Kidney epithelial cell (primary cell): Measurements from ENCODE around the gene WDR27. TPM values are rescaled to one million over a fixed set of nuclear protein-coding genes. Genes with fewer than 3 reads are reported as not detected.
"Not testable (repeated sequence)": the region's sequence is repeated elsewhere in the genome, so short reads cannot be mapped to it uniquely, and the experiment has no call there.

ENCODE experiments used
- DNase-seq: peaks from one replicate; pipeline ENCODE4 v3.0.0-alpha.2; 2010; ENCODE audit warnings: low read depth
- H3K27me3 ChIP-seq: 2 replicates; pipeline ENCODE4 v1.6.0; 2011; ENCODE audit warnings: low read length; ENCODE audit not compliant: control insufficient read depth, insufficient read depth
- H3K36me3 ChIP-seq: 2 replicates; pipeline ENCODE4 v1.5.1; 2011; ENCODE audit warnings: low read length; ENCODE audit not compliant: control insufficient read depth, insufficient read depth
- H3K4me3 ChIP-seq: 2 replicates; pipeline ENCODE4 v1.5.1; 2011; ENCODE audit warnings: low read depth, mild to moderate bottlenecking, control low read depth, low read length
- CTCF ChIP-seq: IDR thresholded peaks from 2 replicates; pipeline ENCODE4 v1.5.1; 2011; ENCODE audit warnings: mild to moderate bottlenecking, moderate library complexity, low read length, control low read depth, inconsistent platforms; ENCODE audit not compliant: insufficient read depth, poor library complexity, severe bottlenecking
- total RNA-seq: library from RNA; depleted of rRNA; stranded (reverse); fragments of >200 nt; gene quantifications from 2 replicates; pipeline ENCODE4 v1.2.3, GENCODE V29; 2015

WDR27 gene
- total RNA-seq, 1 donor from 2014 or later = 27.0 TPM

DNA sequence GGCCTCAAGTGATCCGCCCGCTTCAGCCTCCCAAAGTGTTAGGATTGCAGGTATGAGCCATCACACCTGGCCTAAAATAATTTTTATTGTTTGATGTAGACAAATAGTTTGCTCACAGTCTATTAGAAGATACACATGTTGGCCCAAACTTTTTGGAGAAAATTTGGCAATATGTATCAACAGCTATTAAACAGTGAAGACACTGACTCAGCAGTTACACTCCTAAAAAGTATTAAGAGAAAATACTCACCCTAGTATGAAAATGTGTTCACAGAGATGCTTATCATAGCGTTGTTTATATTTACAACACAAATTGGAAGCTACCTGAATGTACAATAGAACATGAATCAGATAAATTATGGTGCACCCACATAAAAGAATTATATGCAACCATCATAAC lies 173.1 kb downstream of the WDR27 start:
- H3K4me3 ChIP-seq = no peak overlapping the region
- TF ChIP-seq CTCF = no peak
- H3K36me3 ChIP-seq = no peaks in the 10 kb centered on the region
- DNase-seq = no peak
- no peaks in the 10 kb centered on the region for H3K27me3 ChIP-seq

DNA sequence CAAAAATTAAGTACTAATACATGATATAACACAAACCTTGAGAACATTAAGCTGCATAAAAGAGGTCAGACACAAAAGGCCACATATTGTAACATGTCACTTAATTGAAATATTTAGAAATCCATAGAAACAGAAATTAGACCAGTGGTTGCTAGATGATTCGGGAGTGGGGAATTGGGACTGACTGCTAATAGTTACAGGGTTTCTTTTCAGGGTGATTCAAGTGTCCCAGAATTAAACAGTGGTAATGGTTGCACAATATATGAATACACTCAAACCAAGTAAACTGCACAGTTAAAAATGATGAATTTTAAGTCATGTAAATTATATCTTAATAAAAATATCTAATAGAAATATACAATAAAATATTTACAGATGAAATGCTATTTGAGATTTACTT lies 174.5 kb downstream of the WDR27 start:
- no peak overlapping the region for H3K4me3 ChIP-seq
- no peaks in the 10 kb centered on the region for H3K27me3 ChIP-seq
- TF ChIP-seq CTCF = no peak
- no peaks in the 10 kb centered on the region for H3K36me3 ChIP-seq
- DNase-seq = no peak

DNA sequence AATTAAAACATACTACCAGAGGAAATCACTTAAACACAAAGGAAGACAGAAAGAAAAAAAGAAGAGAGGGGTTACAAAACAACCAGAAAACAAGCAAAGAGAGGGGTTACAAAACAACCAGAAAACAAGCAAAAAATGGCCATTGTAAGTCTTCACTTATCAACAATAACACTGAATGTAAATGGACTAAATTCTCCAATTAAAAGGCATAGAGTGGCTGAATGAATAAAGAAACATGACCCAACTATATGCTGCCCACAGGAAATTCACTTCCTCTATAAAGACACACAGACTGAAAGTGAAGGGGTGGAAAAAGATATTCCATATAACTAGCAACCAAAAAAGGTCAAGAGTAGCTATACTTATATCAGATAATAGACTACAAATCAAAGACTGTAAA lies 180.0 kb downstream of the WDR27 start:
- Histone ChIP-seq H3K4me3 (no peak overlapping the region), H3K27me3 (no peaks in the 10 kb centered on the region), H3K36me3 (no peaks in the 10 kb centered on the region)
- TF ChIP-seq CTCF = no peak
- DNase-seq = no peak

DNA sequence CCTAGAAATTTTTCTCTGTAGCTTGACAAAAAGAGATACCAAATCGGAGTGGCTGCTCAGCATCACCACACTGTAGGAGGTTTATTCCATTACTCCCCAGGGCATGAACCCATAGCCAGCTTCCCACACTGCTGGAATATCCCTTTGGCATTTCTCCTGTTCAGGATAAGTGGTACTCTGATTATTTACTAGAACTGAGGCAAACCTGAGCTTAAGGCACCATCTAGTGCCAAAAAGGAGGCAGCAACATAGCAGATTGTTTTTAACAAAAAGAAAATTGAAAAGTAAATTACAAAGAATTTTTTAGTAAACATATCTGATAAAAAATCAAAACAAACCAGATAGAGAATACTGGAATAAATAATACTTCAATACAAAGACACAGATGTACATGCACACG lies 181.7 kb downstream of the WDR27 start:
- TF ChIP-seq CTCF = no peak
- no peaks in the 10 kb centered on the region for H3K36me3 ChIP-seq
- no peaks in the 10 kb centered on the region for H3K27me3 ChIP-seq
- H3K4me3 ChIP-seq = no peak overlapping the region
- DNase-seq = no peak

- no peak for TF ChIP-seq CTCF
- no peaks in the 10 kb centered on the region for H3K27me3 ChIP-seq
- no peak for DNase-seq
- H3K36me3 ChIP-seq = no peaks in the 10 kb centered on the region
- H3K4me3 ChIP-seq = no peak overlapping the region
Measured at GRCh38 chr6:169518451-169518850, 183.4 kb downstream of the WDR27 start.

- DNase-seq = no peak
- no peak for TF ChIP-seq CTCF
- Histone ChIP-seq H3K36me3 (no peaks in the 10 kb centered on the region), H3K27me3 (no peaks in the 10 kb centered on the region), H3K4me3 (no peak overlapping the region)
Measured at GRCh38 chr6:169513478-169514193, 188.2 kb downstream of the WDR27 start.

- not testable (repeated sequence) for H3K27me3 ChIP-seq, DNase-seq, H3K4me3 ChIP-seq, H3K36me3 ChIP-seq
Measured at GRCh38 chr6:169511785-169512184, 190.0 kb downstream of the WDR27 start.
